Aorta (tissue), 5 donors: ENCODE data around the gene IL17B. TPM values are rescaled to one million over a fixed set of nuclear protein-coding genes. Genes with fewer than 3 reads are reported as not detected.
"Not testable (repeated sequence)": the region's sequence is repeated elsewhere in the genome, so short reads cannot be mapped to it uniquely, and the experiment has no call there.

Source experiments
- ATAC-seq: fragments of 200-7000 bp; cut with Tn5 transposase; one replicate; pipeline ENCODE4 v1.9.1; 2022; ENCODE audit warnings: moderate library complexity; ENCODE audit not compliant: low FRiP score
- DNase-seq, 2 donors: peaks; one replicate each; pipeline ENCODE4 v3.0.0-alpha.2; 2020
- H3K27ac ChIP-seq, 2 donors: one replicate each; pipeline ENCODE4 v1.5.1; 2013; ENCODE audit warnings: low read length in 2 of 2, mild to moderate bottlenecking in 2 of 2, moderate library complexity in 2 of 2, control low read depth in 1 of 2, inconsistent platforms in 1 of 2, low read depth in 1 of 2
- H3K27me3 ChIP-seq, 2 donors: one replicate each; pipeline ENCODE4 v1.6.1; 2013; ENCODE audit warnings: control low read depth in 1 of 2, low read length in 1 of 2, mild to moderate bottlenecking in 1 of 2, moderate library complexity in 1 of 2; ENCODE audit not compliant: insufficient read depth in 2 of 2, control insufficient read depth in 1 of 2
- H3K36me3 ChIP-seq, 2 donors: one replicate each; pipeline ENCODE4 v1.6.1; 2013; ENCODE audit warnings: control low read depth in 1 of 2, low read length in 1 of 2, mild to moderate bottlenecking in 1 of 2; ENCODE audit not compliant: insufficient read depth in 2 of 2, control insufficient read depth in 1 of 2
- H3K4me1 ChIP-seq, 2 donors: one replicate each; pipeline ENCODE4 v1.6.1; 2013; ENCODE audit warnings: low read length in 2 of 2, control low read depth in 1 of 2, mild to moderate bottlenecking in 1 of 2, moderate library complexity in 1 of 2; ENCODE audit not compliant: insufficient read depth in 2 of 2, control insufficient read depth in 1 of 2
- H3K4me3 ChIP-seq, 2 donors: one replicate each; pipeline ENCODE4 v1.5.1; 2013; ENCODE audit warnings: low read length in 2 of 2, control low read depth in 1 of 2, mild to moderate bottlenecking in 1 of 2
- H3K9me3 ChIP-seq: one replicate; pipeline ENCODE4 v1.6.1; 2013; ENCODE audit warnings: mild to moderate bottlenecking, low read length; ENCODE audit not compliant: control insufficient read depth
- WGBS, 2 donors: extraction: QIAGEN DNeasy Blood & Tissue Kit; methylation state at CpG; one replicate each; pipeline ENCODE4 v1.1.7; 2013; 5-methylcytosine and 5-hydroxymethylcytosine counted together
- intact Hi-C, 2 donors: fragments of 100-400 bp; cut with DNase I; formaldehyde crosslinking; loops; one replicate each; pipeline versions ENCODE4 v1.14.2 to v1.15.0; 2022
- polyA plus RNA-seq, 2 donors: library from polyadenylated mRNA; stranded (reverse); fragments of 200-250 nt; gene quantifications; one replicate each; pipeline ENCODE4 v1.2.3, GENCODE V29; 2013
- total RNA-seq, 2 donors: library from RNA; stranded (reverse); fragmentation: NEBNext Ultra II Directional; extraction: Animal tissue kit (Norgen Biotek cat#: 25700); gene quantifications; one replicate each; pipeline ENCODE4 v1.2.1, GENCODE V29; 2021
- donor health status: healthy with polysubstance abuse.
- donor health status: Bipolar disorder and iron deficiency.
- donor health status: DM: no; HTN: no; CAD: no.
- donor health status: DM: no; HTN: no; CAD: no.
- donor health status: DM: yes; HTN: yes; CAD: no.

IL17B gene
- total and polyA plus RNA-seq, 4 donors, result 2.8 to 18.0 (median 8.3) TPM

DNA sequence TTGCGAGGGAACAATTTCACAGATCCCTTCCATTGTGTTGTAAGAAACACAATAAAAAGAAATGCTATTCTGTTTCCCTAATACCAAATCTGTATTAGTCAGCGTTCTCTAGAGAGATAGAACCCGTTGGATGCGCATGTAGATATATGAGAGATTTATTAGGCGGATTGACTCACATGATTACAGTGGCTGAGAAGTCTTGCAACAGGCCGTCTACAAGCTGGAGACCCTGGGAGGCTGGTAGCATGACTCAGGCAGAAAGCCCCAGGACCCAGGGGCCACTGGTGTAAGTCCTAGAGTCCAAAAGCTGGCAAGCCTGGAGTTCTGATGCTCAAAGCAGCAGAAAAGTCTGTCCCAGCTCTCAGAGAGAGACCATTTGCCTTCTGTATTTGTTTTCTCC lies 18.4 kb upstream of the IL17B start:
- no peak overlapping the region for H3K27ac ChIP-seq
- WGBS, 2 donors, result 87 to 89% methylated on average over 6 of the region's 6 CpGs
- no peaks in the 10 kb centered on the region for H3K9me3 ChIP-seq
- H3K27me3 ChIP-seq, result no peaks in the 10 kb centered on the region
- intact Hi-C loops, result no loop called here
- no peaks in the 10 kb centered on the region for H3K4me1 ChIP-seq
- no peak overlapping the region for H3K4me3 ChIP-seq
- DNase-seq (peak; percentile 53 to 62), ATAC-seq (peak; percentile 86)
- H3K36me3 ChIP-seq, result no peaks in the 10 kb centered on the region

DNA sequence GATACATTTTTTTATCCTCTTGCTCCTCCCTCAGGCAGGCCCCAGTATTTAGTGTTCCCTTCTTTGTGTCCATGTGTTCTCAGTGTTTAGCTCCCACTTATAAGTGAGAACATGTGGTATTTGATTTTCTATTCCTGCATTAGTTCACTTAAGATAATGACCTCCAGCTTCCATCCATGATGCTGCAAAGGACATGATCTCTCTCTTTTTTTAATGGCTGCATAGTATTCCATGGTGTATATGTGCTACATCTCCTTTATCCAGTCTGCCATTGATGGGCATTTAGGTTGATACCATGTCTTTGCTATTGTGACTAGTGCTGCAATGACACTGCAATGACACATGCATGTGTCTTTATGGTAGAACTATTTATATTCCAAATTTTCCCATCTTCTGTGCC lies 15.9 kb upstream of the IL17B start:
- DNase-seq, result not testable (repeated sequence)

DNA sequence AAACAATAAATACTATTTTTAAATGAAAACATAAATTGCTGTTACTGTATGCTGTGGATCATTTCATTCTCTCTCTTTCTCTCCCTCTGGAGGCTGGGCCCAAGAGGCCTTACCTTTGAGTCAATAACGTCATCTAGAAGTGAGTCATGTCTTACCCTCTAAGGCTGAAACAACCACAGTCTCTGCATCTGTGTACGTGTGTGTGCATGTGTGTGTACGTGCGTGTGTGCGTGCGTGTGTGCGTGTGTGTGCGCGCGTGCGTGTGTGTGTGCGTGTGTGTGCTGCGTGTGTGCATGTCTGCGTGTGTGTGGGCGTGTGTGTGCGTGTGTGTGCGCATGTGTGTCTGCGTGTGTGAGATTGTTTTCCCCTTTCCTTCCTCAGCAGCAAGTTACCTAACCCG lies 13.6 kb upstream of the IL17B start:
- Histone ChIP-seq H3K36me3 (no peaks in the 10 kb centered on the region), H3K4me1 (no peaks in the 10 kb centered on the region), H3K9me3 (no peaks in the 10 kb centered on the region), H3K27ac (no peak overlapping the region), H3K4me3 (no peak overlapping the region), H3K27me3 (no peaks in the 10 kb centered on the region)
- intact Hi-C loops, result no loop called here
- DNase-seq (peak in 1 of 2 donors; percentile 15), ATAC-seq (no peak)
- WGBS, 2 donors, result 89 to 95% methylated on average over 19 of the region's 19 CpGs

More for the DNA sequence above, 15.9 kb upstream of the IL17B start:
- H3K36me3 ChIP-seq, H3K27me3 ChIP-seq, H3K9me3 ChIP-seq, H3K4me1 ChIP-seq, H3K27ac ChIP-seq, H3K4me3 ChIP-seq, intact Hi-C loops, ATAC-seq: not testable (repeated sequence)

DNA sequence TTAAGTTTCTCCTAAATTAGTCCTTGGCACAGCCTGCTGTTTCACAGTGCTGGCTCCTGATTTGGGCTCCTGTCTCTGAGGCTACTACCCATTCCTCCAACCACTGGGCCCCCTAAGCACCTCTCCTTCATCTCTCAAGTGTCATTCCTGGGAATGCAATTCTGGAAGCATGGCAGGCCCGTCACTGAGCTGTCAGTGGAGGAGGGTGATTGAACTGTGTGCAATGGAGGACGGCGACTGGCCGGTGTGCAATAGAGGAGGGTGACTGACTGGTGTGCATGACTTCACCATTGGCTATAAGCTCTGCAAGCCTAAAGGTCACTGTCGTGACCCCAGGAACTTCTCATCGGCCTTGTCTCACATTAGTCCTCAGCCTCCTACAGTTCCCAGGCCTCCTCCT lies 12.4 kb upstream of the IL17B start:
- H3K4me1 ChIP-seq, result no peaks in the 10 kb centered on the region
- H3K4me3 ChIP-seq, result no peak overlapping the region
- ATAC-seq (no peak), DNase-seq (peak in 1 of 2 donors; percentile 72)
- H3K36me3 ChIP-seq, result no peaks in the 10 kb centered on the region
- intact Hi-C loops, result no loop called here
- H3K27ac ChIP-seq, result no peak overlapping the region
- WGBS, 2 donors, result 80 to 93% methylated on average over 6 of the region's 6 CpGs
- no peaks in the 10 kb centered on the region for H3K9me3 ChIP-seq
- H3K27me3 ChIP-seq, result no peaks in the 10 kb centered on the region

DNA sequence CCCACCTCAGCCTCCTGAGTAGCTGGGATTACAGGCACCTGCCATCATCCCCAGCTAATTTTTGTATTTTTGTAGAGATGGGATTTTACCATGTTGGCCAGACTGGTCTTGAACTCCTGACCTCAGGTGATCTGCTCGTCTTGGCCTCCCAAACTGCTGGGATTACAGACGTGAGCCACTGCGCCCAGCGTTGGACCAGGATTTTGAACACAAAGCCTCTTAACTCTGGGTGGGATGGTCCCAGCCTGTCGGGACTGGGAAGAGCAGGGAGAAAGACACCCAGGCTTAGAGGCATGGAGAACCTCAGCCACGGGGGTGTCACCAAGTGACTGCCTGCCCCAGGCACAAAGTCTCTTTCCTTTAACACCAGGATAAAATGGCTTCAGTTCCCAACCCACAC lies 12.0 kb upstream of the IL17B start:
- H3K27me3 ChIP-seq, H3K9me3 ChIP-seq, ATAC-seq, intact Hi-C loops, H3K27ac ChIP-seq, H3K4me1 ChIP-seq, H3K36me3 ChIP-seq, H3K4me3 ChIP-seq: not testable (repeated sequence)
- 87 to 91% methylated on average over 6 of the region's 6 CpGs for WGBS, 2 donors
- peak in 1 of 2 donors; percentile 43 for DNase-seq

DNA sequence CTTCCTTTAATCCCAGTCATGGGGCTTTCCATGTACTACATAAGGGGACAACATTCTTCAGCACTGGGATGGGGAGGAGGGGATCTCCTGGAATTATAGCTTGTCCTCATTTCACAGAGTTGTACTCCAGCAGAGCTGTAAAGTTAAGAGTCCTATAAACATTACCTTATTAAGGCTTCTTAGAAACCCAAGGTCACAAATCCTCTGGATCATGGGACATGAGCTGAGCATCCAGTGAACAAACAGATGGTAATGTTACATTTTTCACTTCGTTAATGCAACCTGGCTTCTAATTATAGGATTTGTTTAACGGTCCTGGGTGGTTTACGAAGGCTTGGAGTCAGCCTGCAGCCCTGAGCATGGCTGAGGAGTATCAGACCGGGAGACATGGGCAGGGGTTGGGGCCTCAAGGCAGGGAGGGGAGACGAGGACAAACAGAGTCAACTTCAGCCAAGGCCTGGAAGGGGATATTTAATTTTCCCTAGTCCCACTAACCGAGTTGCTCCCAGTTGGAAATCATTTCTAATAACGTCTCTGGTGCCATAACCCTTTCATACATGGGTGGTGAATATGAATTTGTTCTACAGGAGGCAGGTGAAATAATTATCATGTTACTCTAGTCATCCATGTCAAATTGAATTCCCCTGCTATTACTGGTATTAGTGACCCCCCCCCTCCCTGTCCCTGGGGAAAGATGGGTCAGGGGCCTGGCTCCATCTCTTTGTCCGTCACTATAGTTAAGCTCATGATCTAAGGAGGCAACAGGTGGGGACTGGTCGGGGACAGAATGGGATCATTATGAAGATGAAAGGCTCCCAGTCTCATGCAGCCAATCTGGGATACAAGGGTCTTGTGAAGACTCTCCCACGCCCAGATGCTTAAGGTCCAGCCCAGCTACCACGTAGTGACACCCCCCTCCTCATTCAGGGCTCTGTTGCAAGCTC lies 10.7 kb upstream of the IL17B start:
- H3K4me1 ChIP-seq, result peaks cover 0 to 1% of the 10 kb centered on the region in 2 donors
- intact Hi-C loops, result no loop called here
- 41 to 48% methylated on average over 11 of the region's 11 CpGs for WGBS, 2 donors
- DNase-seq (peak in 1 of 2 donors; percentile 17), ATAC-seq (no peak)
- peak overlapping the region; percentile 52 to 70 for H3K27ac ChIP-seq
- H3K36me3 ChIP-seq, result no peaks in the 10 kb centered on the region
- H3K4me3 ChIP-seq, result no peak overlapping the region
- H3K27me3 ChIP-seq, result no peaks in the 10 kb centered on the region
- H3K9me3 ChIP-seq, result no peaks in the 10 kb centered on the region

DNA sequence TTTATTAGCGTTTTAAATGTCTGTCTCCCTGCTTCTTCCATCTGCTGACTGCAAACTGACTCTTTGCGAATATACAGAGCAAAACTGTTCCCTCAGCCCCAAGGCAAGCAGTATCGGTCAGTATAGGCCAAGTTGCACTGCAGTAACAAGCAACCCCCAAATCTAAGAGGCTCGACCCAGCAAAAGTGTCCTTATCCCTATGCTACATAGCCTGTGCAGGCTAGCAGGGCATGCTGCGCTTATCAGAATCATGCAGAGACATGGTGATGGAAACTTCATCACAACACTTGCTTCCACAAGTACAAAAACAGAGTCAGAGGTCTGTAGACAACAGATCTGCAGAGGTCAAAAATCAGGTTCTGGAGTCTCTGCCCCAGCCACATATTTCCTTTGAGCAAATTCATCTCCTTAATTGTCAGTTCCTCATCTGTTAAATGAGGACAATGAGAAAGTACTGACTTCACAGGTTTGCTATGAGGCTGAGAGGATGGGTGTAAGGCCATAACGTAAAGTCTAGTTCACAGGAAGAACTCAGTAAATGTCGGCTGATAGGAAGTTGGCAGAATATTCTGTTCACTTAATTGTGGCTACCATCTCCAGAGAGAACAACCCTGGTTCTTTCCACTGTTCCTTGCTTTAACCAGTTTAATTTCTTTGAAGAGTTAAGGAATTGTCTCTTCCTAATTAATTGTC lies 9.6 kb upstream of the IL17B start:
- Histone ChIP-seq H3K4me3 (no peak overlapping the region), H3K4me1 (peaks cover 0 to 1% of the 10 kb centered on the region in 2 donors), H3K27ac (peak overlapping the region; percentile 69 to 95), H3K9me3 (no peaks in the 10 kb centered on the region), H3K36me3 (no peaks in the 10 kb centered on the region), H3K27me3 (no peaks in the 10 kb centered on the region)
- intact Hi-C loops, result loop anchor here in 1 of 2 donors (1.0 kb wide), 1 partner anchor 18 kb away; no protein-coding TSS in a partner anchor
- DNase-seq (peak in 1 of 2 donors; percentile 1), ATAC-seq (no peak)
- WGBS, 2 donors, result 62 to 72% methylated on average over 7 of the region's 7 CpGs

DNA sequence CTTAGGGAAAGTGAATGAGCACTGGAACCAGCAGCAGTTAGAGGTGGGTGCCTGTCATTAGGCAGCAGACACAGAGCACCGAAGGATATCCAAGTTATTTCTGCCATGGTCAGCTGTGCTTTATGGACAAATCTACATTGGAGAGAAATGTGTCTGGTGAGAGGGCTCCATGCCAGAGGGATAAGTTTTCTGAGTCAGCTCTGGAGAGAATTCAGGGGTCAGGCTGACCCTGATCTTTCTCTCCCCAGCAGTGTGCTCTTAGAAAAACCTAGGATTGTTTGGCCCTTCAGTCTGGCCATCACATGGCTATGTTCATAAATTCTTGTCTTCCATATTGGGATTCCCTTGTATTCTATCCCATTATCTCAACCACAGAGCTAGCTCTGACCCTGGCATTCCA lies 8.9 kb upstream of the IL17B start:
- Histone ChIP-seq H3K4me1 (peaks cover 0 to 1% of the 10 kb centered on the region in 2 donors), H3K4me3 (no peak overlapping the region), H3K9me3 (no peaks in the 10 kb centered on the region), H3K27ac (peak overlapping the region; percentile 31 to 72), H3K36me3 (no peaks in the 10 kb centered on the region), H3K27me3 (no peaks in the 10 kb centered on the region)
- ATAC-seq (peak; percentile 26), DNase-seq (peak in 1 of 2 donors; percentile 9)
- intact Hi-C loops, result loop anchor here in 1 of 2 donors (1.0 kb wide), 1 partner anchor 18 kb away; no protein-coding TSS in a partner anchor
- WGBS, 2 donors, result 8% methylated on average over 1 of the region's 1 CpG
